ENCODE results near the gene METTL14.

The METTL14 gene

DNA sequence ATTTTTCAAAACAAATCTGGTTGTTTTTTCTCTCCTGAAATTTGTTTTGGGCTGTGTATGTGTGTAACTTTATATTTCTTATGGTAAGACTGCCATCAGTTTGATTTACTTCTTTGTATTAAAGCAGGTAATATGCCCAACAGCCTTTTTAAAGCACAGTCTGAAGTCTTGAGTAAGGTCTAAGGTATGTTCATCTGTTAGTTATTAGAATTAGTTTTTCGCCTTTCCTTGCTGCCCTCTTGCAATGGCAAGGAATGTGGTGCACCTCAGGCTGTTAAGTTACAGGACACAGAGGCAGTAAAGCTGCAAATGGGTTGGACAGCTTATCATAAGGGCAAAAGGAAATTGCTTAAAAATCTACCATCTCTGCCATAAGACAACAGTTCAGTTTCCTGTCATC is 71.8 kb downstream of the METTL14 start:
- no peaks in the 10 kb centered on the region for H3K79me1 ChIP-seq (ENCODE audit: low read length)
- no peak overlapping the region for H2AK5ac ChIP-seq (ENCODE audit: low read length)
- H3K27me3 ChIP-seq (ENCODE audit: insufficient read depth, low read length, poor library complexity), result no peaks in the 10 kb centered on the region
- no peak overlapping the region for H3K56ac ChIP-seq (ENCODE audit: low read length)
- H3K79me2 ChIP-seq (ENCODE audit: control insufficient read depth, insufficient read depth, low read length), result no peaks in the 10 kb centered on the region
- H3K18ac ChIP-seq (ENCODE audit: low read length), result no peak overlapping the region
- H3K4me3 ChIP-seq (ENCODE audit: low read length), result no peak overlapping the region
- no peak overlapping the region for H3K27ac ChIP-seq (ENCODE audit: low read depth, low read length)
- no peak overlapping the region for H2BK15ac ChIP-seq (replicated peaks; ENCODE audit: low read depth)
- H3K4me2 ChIP-seq (ENCODE audit: low read length), result no peak overlapping the region
- DNase-seq, result no peak
- no peak overlapping the region for H2BK120ac ChIP-seq (ENCODE audit: low read depth, low read length)
- no peak overlapping the region for H2BK5ac ChIP-seq (ENCODE audit: low read length)
- H3K9ac ChIP-seq (ENCODE audit: low read length), result no peak overlapping the region
- H4K8ac ChIP-seq (ENCODE audit: low read depth, low read length), result no peak overlapping the region
- no peak overlapping the region for H3K4ac ChIP-seq (ENCODE audit: low read depth, low read length)
- no peak overlapping the region for H3K23ac ChIP-seq (ENCODE audit: low read length)
- H3K36me3 ChIP-seq (ENCODE audit: control insufficient read depth, insufficient read depth, low read length), result no peaks in the 10 kb centered on the region
- no peak overlapping the region for H4K5ac ChIP-seq (ENCODE audit: low read length)
- H3K4me1 ChIP-seq (ENCODE audit: control insufficient read depth, low read depth, low read length), result no peaks in the 10 kb centered on the region
- WGBS (ENCODE audit: extremely low coverage, insufficient coverage, low lambda C conversion rate), result no CpG with 5 or more reads among the region's 1 CpG

- Histone ChIP-seq H2BK15ac (replicated peaks; ENCODE audit: low read depth) (no peak overlapping the region), H3K4me3 (ENCODE audit: low read length) (no peak overlapping the region), H3K23ac (ENCODE audit: low read length) (no peak overlapping the region), H3K27ac (ENCODE audit: low read depth, low read length) (no peak overlapping the region), H3K79me2 (ENCODE audit: control insufficient read depth, insufficient read depth, low read length) (no peaks in the 10 kb centered on the region), H3K27me3 (ENCODE audit: insufficient read depth, low read length, poor library complexity) (no peaks in the 10 kb centered on the region), H3K56ac (ENCODE audit: low read length) (no peak overlapping the region), H2BK120ac (ENCODE audit: low read depth, low read length) (no peak overlapping the region), H3K4me1 (ENCODE audit: control insufficient read depth, low read depth, low read length) (no peaks in the 10 kb centered on the region), H3K36me3 (ENCODE audit: control insufficient read depth, insufficient read depth, low read length) (no peaks in the 10 kb centered on the region), H3K9ac (ENCODE audit: low read length) (no peak overlapping the region), H3K79me1 (ENCODE audit: low read length) (no peaks in the 10 kb centered on the region), H3K18ac (ENCODE audit: low read length) (no peak overlapping the region), H4K8ac (ENCODE audit: low read depth, low read length) (no peak overlapping the region), H3K4me2 (ENCODE audit: low read length) (no peak overlapping the region), H2BK5ac (ENCODE audit: low read length) (no peak overlapping the region), H4K5ac (ENCODE audit: low read length) (no peak overlapping the region), H2AK5ac (ENCODE audit: low read length) (no peak overlapping the region), H3K4ac (ENCODE audit: low read depth, low read length) (no peak overlapping the region)
- DNase-seq, result no peak
- WGBS (ENCODE audit: extremely low coverage, insufficient coverage, low lambda C conversion rate), result no CpG with 5 or more reads among the region's 2 CpGs
Observed at GRCh38 chr4:118757761-118758251, 72.6 kb downstream of the METTL14 start.

- Histone ChIP-seq H2AK5ac (ENCODE audit: low read length) (no peak overlapping the region), H3K4me3 (ENCODE audit: low read length) (no peak overlapping the region), H3K36me3 (ENCODE audit: control insufficient read depth, insufficient read depth, low read length) (no peaks in the 10 kb centered on the region)
Observed at GRCh38 chr4:118758293-118758692, 73.1 kb downstream of the METTL14 start.

GRCh38 chr4:118759481-118759880 is 74.3 kb downstream of the METTL14 start:
- H3K4ac ChIP-seq (ENCODE audit: low read depth, low read length), result no peak overlapping the region
- H3K4me3 ChIP-seq (ENCODE audit: low read length), result no peak overlapping the region
- H3K23ac ChIP-seq (ENCODE audit: low read length), result no peak overlapping the region
- no peak overlapping the region for H3K27ac ChIP-seq (ENCODE audit: low read depth, low read length)
- H2BK15ac ChIP-seq (replicated peaks; ENCODE audit: low read depth), result no peak overlapping the region
- no peaks in the 10 kb centered on the region for H3K4me1 ChIP-seq (ENCODE audit: control insufficient read depth, low read depth, low read length)
- no peak overlapping the region for H3K9ac ChIP-seq (ENCODE audit: low read length)
- H3K56ac ChIP-seq (ENCODE audit: low read length), result no peak overlapping the region
- no peak for DNase-seq
- WGBS (ENCODE audit: extremely low coverage, insufficient coverage, low lambda C conversion rate), result 100% methylated on average over 2 of the region's 2 CpGs
- no peaks in the 10 kb centered on the region for H3K79me1 ChIP-seq (ENCODE audit: low read length)
- H3K18ac ChIP-seq (ENCODE audit: low read length), result no peak overlapping the region
- H2BK5ac ChIP-seq (ENCODE audit: low read length), result no peak overlapping the region
- H2AK5ac ChIP-seq (ENCODE audit: low read length), result no peak overlapping the region
- no peak overlapping the region for H4K5ac ChIP-seq (ENCODE audit: low read length)
- no peaks in the 10 kb centered on the region for H3K79me2 ChIP-seq (ENCODE audit: control insufficient read depth, insufficient read depth, low read length)
- H3K27me3 ChIP-seq (ENCODE audit: insufficient read depth, low read length, poor library complexity), result no peaks in the 10 kb centered on the region
- no peak overlapping the region for H2BK120ac ChIP-seq (ENCODE audit: low read depth, low read length)
- H3K36me3 ChIP-seq (ENCODE audit: control insufficient read depth, insufficient read depth, low read length), result peaks cover 2% of the 10 kb centered on the region
- no peak overlapping the region for H4K8ac ChIP-seq (ENCODE audit: low read depth, low read length)
- H3K4me2 ChIP-seq (ENCODE audit: low read length), result no peak overlapping the region

More at GRCh38 chr4:118758293-118758692, 73.1 kb downstream of the METTL14 start:
- H3K4me1 ChIP-seq (ENCODE audit: control insufficient read depth, low read depth, low read length), result no peaks in the 10 kb centered on the region
- H4K5ac ChIP-seq (ENCODE audit: low read length), result no peak overlapping the region
- H3K4ac ChIP-seq (ENCODE audit: low read depth, low read length), result no peak overlapping the region
- no peak overlapping the region for H3K18ac ChIP-seq (ENCODE audit: low read length)
- H3K79me1 ChIP-seq (ENCODE audit: low read length), result no peaks in the 10 kb centered on the region
- no peak overlapping the region for H3K27ac ChIP-seq (ENCODE audit: low read depth, low read length)
- no peak overlapping the region for H4K8ac ChIP-seq (ENCODE audit: low read depth, low read length)
- H3K9ac ChIP-seq (ENCODE audit: low read length), result no peak overlapping the region
- no peaks in the 10 kb centered on the region for H3K79me2 ChIP-seq (ENCODE audit: control insufficient read depth, insufficient read depth, low read length)
- no peak overlapping the region for H2BK5ac ChIP-seq (ENCODE audit: low read length)
- H3K23ac ChIP-seq (ENCODE audit: low read length), result no peak overlapping the region
- DNase-seq, result no peak
- no peak overlapping the region for H2BK120ac ChIP-seq (ENCODE audit: low read depth, low read length)
- H3K4me2 ChIP-seq (ENCODE audit: low read length), result no peak overlapping the region
- H3K27me3 ChIP-seq (ENCODE audit: insufficient read depth, low read length, poor library complexity), result no peaks in the 10 kb centered on the region
- H3K56ac ChIP-seq (ENCODE audit: low read length), result no peak overlapping the region
- no peak overlapping the region for H2BK15ac ChIP-seq (replicated peaks; ENCODE audit: low read depth)
- 100% methylated on average over 1 of the region's 5 CpGs for WGBS (ENCODE audit: extremely low coverage, insufficient coverage, low lambda C conversion rate)

DNA sequence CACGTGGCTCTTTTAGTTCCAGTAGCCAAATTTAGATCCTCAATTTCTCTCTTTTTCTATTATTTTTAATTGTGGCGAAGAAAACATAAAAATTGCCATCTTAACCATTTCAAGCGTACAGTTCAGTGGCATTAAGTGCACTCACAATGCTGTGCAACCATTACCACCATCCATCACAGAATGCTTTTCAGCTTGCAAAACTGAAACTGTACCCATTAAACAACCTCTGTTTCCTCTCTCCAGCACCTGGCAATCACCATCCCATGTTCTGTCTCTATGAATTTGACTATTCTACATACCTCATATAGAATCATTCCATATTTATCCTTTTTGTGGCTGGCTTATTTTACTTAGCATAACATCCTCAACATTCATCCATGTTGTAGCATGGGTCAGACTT is 74.9 kb downstream of the METTL14 start:
- Histone ChIP-seq H3K27me3 (ENCODE audit: insufficient read depth, low read length, poor library complexity) (no peaks in the 10 kb centered on the region), H3K23ac (ENCODE audit: low read length) (no peak overlapping the region), H3K9ac (ENCODE audit: low read length) (no peak overlapping the region), H2BK120ac (ENCODE audit: low read depth, low read length) (no peak overlapping the region), H3K56ac (ENCODE audit: low read length) (no peak overlapping the region), H3K79me1 (ENCODE audit: low read length) (no peaks in the 10 kb centered on the region), H3K36me3 (ENCODE audit: control insufficient read depth, insufficient read depth, low read length) (peaks cover 2% of the 10 kb centered on the region), H3K79me2 (ENCODE audit: control insufficient read depth, insufficient read depth, low read length) (no peaks in the 10 kb centered on the region), H3K4me2 (ENCODE audit: low read length) (no peak overlapping the region), H2BK5ac (ENCODE audit: low read length) (no peak overlapping the region), H3K4ac (ENCODE audit: low read depth, low read length) (no peak overlapping the region), H3K4me3 (ENCODE audit: low read length) (no peak overlapping the region), H4K8ac (ENCODE audit: low read depth, low read length) (no peak overlapping the region), H3K18ac (ENCODE audit: low read length) (no peak overlapping the region), H3K4me1 (ENCODE audit: control insufficient read depth, low read depth, low read length) (no peaks in the 10 kb centered on the region), H2AK5ac (ENCODE audit: low read length) (no peak overlapping the region), H4K5ac (ENCODE audit: low read length) (no peak overlapping the region), H2BK15ac (replicated peaks; ENCODE audit: low read depth) (no peak overlapping the region), H3K27ac (ENCODE audit: low read depth, low read length) (no peak overlapping the region)
- no CpG with 5 or more reads among the region's 3 CpGs for WGBS (ENCODE audit: extremely low coverage, insufficient coverage, low lambda C conversion rate)
- no peak for DNase-seq

DNA sequence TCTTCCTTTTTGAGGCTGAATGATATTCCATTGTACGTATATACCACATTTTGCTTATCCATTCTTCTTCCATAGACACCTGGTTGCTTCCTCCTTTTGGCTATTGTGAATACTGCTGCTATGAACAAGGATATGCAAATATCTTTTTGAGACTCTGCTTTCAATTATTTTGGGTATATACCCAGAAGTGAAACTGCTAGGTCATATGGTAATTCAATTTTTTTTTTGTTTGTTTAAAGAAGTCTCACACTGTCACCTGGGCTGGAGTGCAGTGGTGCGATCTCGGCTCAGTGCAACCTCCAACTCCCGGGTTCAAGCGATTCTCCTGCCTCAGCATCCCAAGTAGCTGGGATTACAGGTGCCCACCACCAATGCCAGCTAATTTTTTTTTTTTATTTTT is 75.3 kb downstream of the METTL14 start:
- Histone ChIP-seq H4K5ac (ENCODE audit: low read length) (no peak overlapping the region), H3K36me3 (ENCODE audit: control insufficient read depth, insufficient read depth, low read length) (peaks cover 2% of the 10 kb centered on the region), H3K4me2 (ENCODE audit: low read length) (no peak overlapping the region), H3K23ac (ENCODE audit: low read length) (no peak overlapping the region), H2BK5ac (ENCODE audit: low read length) (no peak overlapping the region), H3K18ac (ENCODE audit: low read length) (no peak overlapping the region), H3K79me2 (ENCODE audit: control insufficient read depth, insufficient read depth, low read length) (no peaks in the 10 kb centered on the region), H3K79me1 (ENCODE audit: low read length) (no peaks in the 10 kb centered on the region), H3K27ac (ENCODE audit: low read depth, low read length) (no peak overlapping the region), H3K27me3 (ENCODE audit: insufficient read depth, low read length, poor library complexity) (no peaks in the 10 kb centered on the region), H2BK120ac (ENCODE audit: low read depth, low read length) (no peak overlapping the region), H2BK15ac (replicated peaks; ENCODE audit: low read depth) (no peak overlapping the region), H2AK5ac (ENCODE audit: low read length) (no peak overlapping the region), H3K4ac (ENCODE audit: low read depth, low read length) (no peak overlapping the region), H3K56ac (ENCODE audit: low read length) (no peak overlapping the region), H3K4me3 (ENCODE audit: low read length) (no peak overlapping the region), H4K8ac (ENCODE audit: low read depth, low read length) (no peak overlapping the region), H3K4me1 (ENCODE audit: control insufficient read depth, low read depth, low read length) (no peaks in the 10 kb centered on the region), H3K9ac (ENCODE audit: low read length) (no peak overlapping the region)
- no peak for DNase-seq
- no CpG with 5 or more reads among the region's 5 CpGs for WGBS (ENCODE audit: extremely low coverage, insufficient coverage, low lambda C conversion rate)
